Left kidney (tissue), 2 donors: ENCODE results near the gene GBX2. TPM values are rescaled to one million over a fixed set of nuclear protein-coding genes. Genes with fewer than 3 reads are reported as not detected.

Experiments used
- DNase-seq: peaks from one replicate; pipeline ENCODE4 v3.0.0-alpha.2; 2013
- polyA plus RNA-seq: library from polyadenylated mRNA; unstranded; fragments of 120-200 nt; gene quantifications from one replicate; pipeline ENCODE4 v1.2.1, GENCODE V29; 2013; ENCODE audit not compliant: insufficient read length

GBX2 gene
- polyA plus RNA-seq, 1 donor = 0.52 TPM

DNA sequence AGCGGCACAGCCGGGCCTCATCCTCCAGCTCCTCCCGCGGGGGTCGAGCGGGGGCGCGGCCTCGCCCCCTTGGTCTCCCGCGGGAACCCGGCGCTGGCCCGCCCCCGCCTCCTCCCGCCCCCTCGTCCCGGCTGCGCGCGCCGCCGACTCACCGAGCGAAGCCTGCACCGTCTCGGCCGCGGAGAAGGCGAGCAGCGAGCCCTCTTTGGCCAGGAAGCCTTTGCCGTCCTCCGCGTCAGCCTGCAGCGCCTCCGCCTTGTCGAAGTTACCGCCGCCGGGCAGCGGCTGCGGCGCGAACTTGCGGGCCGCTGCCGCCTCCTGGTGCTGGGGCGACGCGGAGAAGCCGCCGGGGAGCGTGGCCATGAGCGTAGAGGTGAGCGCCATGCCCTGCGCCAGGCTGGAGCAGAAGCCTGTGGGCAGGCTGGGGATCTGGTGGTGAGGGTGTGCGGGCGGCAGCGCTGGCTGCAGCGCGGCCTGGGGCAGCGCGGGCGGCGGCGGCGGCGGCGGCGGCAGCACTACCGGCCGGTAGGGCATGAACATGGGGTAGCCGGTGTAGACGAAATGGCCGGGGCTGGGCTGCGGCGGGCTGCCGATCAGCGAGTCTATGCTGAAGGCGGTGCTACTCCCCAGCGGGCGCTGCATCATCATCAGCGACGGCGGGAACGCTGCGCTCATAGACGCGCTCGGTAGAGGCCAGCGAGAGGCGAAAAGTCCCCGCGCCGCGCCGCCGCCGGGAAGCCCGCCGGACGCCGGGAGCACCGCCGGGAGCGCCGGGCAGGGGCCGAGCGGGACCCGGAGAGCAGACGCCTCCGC is 683 bp downstream of the GBX2 start:
- DNase-seq = no peak

DNA sequence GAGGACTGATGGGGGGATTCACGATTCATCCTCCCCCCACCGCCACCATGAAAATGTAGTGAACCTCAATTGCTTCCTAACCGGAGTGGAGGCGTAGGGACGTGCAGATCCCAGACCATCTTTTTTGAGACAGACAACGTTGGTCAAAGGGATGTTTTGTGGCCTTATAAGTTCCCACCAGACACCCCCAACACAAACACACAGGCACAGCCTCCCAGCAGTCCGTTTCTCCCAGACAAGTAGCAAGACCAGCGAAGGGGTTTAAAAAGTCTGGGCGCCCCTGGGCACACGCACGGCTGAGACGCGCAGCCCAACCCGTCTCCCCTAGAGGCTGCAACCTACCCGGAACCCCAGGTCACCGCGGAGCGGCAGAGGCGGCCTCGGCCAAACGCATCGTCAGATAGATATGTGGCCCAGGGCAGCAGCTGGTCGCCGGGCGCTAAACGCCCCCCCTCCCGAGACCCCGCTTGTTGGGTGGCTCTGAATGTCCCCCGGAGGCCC is 1.3 kb downstream of the GBX2 start:
- no peak for DNase-seq

DNA sequence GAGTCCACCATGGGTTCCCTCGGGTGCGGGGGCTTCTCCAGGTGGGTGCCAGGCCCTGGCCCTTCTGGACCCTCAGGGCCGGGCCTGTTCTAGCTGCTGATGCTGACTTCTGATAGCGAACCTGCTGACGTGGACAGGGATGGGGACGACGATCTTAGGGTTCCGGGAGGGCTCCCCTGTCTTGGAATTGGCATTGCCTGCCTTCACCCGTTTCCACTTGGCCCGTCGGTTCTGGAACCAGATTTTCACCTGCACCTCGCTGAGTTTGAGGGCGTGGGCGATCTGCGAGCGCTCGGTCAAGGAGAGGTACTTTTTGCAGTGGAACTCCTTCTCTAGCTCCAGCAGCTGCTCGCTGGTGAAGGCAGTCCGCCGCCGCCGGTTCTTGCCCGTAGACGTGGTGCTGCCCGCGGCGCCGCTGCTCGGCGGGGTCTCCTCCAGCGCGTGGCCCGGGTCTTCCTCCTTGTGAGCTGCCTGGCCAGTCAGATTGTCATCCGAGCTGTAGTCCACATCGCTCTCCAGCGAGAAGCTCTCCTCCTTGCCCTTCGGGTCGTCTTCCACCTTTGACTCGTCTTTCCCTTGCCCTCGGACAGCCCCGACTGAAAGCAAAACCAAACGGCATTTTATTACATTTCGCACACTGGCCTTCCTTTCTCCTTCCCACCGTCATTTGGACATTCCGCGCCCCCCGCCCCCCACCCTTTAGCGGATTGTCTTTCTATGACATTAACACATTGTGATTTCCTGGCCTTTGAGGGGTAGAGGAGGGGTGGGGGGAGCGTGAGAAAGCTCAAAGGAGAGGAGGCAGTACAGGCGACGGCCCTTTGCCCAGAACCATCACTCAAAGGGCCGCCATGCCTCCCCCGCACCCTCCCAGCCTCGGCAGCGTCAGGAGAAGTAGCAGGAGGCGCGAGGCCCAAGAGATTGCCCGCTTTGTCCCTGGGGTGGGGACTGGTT is 2.1 kb downstream of the GBX2 start:
- no peak for DNase-seq

DNA sequence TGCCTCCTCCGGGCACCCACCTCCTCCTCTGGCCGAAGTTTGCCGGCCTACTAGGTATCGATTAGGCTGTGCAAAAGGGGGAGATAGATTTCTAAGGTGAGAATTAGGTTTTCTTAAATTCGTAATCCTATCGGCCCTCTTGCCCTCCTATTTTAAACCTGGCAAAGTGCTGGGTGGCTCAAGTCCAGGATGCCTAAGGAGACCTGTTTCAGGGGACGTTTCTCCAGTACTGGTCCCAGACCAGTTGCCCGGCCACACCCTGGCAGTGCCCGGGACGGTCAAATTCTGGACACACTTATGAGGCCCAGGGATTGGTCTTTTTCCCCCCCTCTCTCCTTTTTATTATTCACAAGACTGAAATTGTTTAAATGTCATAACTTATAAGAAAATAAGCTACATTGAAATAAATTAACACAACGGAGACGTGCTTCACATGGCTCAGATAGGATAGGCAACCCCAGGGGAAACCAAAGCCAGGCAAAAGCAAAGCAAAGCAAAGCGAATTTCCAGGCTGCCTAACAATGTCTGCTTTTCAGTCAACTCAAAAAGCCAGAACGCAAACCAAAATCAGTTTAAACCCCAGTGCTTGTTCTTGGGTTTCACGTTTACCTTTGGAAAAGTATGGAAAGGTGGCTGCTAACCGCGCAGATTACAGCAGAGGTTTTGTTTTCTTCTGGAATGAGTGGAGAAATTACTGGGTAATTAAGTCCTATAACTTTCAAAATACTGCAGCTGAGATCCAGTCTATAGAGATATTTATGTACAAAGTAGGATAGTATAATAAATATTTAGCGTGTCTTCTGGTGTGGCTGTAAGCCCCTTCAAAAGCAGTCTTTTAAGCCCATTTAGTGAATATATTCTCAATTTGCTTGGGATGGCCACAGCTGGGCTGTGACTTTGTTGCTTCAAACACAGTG is 3.0 kb downstream of the GBX2 start:
- no peak for DNase-seq

DNA sequence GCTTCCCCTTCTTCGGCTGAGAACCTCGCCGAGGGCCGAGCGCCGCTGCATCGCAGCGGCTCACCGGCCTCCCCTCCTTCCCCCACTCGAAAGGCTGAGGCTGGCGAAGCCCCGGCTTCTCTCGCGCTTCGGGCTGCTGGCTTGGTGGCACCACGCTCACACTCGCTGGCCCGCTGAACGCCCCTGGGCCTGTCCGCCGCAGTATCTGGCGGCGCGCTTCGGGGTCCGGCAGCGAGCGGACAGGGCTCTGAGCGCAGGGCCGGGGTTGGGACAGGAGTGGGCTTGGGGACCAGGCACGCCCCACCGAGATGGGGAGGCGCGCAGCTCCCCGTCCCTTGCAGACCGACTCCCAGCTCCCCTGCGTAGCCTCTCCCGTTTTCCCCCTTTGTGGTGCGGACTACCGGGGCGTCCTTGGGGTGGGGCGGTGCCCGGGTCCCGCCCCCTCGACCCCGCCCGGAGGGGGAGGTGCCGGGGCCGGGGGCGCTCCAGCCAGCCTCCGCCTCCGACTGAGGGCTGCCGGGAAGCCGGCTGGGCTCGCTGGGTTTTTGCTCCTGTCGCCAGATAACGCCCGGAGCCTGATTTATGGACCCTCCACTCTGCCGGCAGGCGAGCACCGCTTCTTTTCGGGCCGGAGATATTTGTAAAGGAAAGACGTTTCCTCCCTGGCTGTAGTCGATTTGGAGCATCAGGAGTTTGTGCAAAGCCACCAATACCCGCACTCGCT is 3.8 kb downstream of the GBX2 start:
- no peak for DNase-seq

DNA sequence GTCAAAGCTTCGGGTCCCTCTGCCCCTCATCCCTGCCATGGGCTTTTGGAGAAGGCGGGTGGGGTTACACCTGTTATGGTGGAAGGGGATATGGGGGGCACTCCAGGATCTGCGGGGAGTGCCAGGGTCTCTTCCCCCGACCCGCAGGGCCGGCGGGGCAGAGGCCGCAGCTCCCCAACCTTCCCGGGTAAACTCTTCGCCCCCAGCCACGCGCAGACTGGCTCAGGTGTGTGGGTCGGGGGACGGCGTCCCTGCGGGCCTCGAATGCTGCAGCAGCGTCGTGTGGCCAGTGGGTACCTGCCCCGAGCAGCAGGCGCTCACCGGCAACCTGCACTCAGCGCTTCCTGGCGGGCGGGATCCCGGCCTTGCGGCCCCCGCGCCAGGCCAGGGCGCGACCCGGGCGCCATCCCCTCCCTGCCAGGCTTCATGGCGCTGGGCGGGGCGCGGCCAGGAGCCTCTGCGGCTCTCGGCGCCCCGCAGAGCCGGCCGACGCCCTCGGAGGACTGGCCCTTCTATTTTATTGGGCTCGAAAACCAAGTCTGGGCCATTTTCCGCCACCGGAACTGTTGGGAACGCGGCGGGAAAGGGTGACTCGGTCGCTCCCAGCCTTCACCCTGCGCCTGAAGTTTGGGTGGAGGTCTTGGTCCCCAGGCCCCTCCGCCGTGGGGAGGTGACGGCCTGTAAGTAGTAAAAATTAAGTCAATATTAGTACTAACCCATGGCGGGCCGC is 4.5 kb downstream of the GBX2 start:
- no peak for DNase-seq

DNA sequence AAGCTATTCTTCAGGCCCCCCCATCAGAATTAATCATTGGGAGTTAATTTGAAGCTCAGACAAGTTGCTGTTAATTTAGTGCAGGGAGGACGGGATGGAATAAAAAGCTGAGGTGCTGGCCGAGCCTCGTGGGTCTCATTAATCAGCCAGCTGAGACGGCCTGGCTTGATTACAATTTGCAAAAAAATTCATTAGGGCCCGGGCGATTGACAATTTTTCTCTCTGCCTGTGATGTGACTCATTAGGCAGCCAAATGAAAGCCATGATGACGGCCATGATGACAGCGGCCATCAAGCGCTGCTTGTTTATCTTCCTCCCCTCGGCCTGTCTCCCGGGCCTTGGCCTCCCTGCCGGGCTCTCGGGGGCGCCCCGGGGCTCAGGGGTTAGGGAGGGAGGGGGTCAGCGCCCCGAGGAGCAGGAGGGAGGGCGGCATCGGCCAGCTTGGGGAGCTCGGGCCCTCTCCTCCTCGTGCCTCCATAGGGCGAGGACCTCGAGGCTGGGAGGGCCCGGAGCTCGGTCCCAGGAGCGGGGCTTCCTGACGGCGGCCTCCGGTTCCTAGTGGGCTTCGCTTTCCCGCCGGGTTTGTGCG is 5.2 kb downstream of the GBX2 start:
- no peak for DNase-seq

DNA sequence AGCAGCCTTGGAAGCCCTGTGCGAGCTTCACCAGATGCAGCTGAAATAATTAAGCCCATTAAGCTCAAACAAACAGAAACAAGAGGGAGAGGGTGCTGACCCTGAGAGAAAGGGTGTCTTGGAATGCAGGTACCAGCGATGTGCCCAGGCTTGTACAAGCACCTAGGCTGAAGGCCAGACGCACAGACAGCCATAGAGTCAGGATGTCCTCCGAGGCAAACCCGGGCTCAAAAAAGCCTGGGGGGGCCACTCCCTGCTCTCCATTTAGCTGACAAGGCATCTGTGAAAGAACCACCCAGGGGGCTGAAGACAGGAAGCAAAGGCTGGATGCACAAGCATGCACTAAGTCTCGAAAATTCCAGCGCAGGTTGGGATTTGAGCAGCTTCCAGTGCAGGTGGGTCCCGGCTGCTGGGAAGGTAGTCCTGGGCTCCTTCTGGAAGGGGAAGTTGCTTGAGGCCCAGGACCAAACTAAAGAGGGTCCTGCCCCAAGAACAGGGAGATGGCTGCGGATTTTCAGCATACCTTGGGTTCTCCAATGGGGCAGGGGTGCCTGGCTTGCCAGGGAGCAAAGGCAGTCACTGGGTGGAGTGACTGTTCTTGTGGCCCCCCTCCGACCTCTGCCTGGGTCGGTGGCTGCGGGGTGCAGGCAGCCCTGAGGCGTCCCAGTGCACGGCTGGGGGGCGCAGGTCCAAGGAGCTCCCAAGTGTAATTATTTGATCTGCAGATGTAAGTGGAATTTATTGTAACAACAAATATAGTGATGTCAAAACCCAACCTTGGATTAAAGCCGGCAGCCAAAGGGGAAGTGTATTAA is 5.9 kb downstream of the GBX2 start:
- DNase-seq = no peak

DNA sequence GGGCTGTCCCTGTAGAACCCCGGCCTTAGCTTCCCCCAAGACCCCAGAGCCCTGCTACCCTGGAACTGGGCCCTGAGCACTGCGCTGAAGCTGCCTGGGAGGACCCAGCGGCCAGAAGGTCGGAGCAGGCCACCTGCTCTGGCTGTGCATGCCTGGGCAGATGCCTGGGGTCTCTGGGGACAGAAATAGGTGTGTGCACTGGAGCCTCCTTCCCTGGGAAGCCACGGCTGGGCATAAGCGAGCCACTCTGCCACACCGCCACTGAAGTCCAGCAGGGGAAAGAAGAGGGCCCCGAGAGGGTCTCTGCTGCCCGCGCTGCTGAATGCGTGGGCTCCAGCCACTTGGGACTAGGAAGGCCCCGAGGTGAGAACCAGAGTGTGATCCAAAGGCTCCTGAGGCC is 6.7 kb downstream of the GBX2 start:
- DNase-seq = no peak

DNA sequence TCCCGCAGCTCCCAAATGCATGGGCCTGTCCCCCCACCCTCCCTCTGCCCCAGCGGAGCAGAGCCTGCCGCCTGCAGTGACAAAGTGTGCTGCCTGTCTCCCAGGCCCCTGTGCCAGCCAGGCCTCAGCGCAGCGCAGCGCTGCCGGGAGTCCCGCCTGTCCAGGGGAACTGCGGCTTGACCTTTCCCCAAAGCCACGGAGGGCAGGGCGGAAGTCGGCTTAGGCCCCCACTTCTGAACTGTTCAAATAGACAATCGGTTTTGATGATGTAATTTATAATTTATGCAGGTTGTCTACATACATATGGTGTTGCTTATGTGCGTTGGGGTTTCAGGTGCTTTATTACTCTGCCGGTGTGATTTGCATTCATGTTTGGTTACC is 7.1 kb downstream of the GBX2 start:
- no peak for DNase-seq

DNA sequence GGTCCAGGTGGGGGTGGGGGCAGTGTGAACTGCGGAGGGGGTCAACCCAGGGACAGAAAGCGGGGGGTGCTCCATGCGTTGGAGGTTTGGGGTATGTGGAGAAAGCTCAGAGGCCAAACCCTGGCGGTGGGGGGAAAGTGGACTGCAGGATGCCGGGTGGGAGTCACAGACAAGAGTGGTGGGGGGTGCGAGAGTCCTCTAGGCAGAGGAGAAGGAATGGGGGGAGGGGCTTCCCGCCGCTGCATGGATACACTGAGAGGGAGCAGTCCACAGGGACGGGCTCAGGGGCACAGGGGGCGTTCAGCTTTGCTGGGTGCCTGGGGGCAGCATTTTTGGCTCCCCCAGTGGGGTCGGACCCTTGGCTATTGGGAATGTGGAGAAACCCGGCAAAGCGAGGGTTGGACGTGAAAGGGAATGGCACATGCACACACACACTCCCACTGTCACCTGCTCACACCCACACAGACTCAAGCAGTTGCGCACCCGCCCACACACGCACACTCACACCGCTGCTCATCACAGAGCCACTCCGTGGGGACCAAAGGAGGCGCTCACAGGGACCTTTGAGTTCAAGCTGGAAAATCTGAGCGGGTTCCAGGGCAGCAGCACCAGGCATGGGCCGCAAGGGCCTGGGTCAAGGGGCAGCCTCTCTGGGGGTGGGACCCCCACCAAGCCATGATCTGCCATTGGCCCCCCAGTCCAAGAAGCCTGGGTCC is 7.7 kb downstream of the GBX2 start:
- no peak for DNase-seq

DNA sequence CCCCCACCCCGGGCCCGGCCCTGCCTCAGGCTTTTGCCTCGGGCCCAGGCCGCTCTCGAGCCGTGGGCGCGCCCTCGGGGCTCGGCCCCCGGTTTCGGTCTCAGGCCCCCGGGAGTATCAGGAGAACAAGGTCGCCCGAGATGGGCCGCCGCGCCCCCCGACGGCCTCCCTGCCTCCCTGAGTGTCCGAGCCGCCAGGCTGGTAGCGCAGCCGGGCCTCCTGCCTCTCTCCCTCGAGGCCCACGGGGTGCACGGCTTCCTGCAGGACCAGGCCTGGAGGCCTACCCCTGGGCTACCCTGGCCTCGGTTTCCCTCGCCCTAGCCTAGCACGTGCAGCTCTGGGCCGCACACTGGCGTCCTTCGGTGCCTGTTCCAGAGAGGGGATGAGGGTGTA is 8.4 kb downstream of the GBX2 start:
- no peak for DNase-seq

DNA sequence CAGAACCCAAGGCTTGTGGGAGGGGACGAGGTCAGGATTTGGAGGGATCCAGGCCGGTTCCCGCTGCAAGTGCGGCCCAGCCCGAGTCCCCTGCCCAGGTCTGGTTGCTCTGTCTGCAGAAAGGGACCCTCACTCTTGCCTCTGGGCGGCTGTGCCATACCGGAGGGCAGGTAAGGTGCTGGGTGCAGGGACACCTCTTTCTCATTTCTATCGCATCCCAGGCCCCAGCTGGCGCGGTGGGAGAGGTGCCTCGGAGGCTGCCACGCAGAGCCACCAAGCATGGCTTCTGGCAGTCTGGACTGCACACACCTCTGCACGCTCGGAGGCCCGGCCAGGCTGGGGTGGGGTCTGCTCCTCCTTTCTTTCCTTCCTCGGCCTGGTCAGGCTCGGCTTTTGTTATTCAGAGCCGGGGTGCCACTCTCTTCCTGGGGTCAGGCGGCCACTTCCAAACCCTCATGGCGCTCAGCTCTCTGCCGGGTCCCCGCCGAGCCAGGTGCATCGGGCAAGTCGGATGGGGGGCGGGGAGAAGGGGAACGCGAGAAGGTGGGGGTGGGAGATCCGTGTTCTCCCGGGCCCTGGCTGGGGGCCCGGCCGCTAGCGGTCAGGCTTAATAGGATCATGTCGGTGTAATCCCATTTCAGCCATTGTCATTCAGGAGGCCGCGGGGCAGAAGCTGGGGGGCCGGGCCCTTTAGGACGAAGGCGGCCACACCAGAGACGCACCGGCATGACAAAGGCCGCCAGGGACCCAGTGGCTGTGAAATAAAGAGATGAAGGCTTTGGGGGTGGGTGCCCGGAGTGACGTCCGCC is 9.0 kb downstream of the GBX2 start:
- no peak for DNase-seq

DNA sequence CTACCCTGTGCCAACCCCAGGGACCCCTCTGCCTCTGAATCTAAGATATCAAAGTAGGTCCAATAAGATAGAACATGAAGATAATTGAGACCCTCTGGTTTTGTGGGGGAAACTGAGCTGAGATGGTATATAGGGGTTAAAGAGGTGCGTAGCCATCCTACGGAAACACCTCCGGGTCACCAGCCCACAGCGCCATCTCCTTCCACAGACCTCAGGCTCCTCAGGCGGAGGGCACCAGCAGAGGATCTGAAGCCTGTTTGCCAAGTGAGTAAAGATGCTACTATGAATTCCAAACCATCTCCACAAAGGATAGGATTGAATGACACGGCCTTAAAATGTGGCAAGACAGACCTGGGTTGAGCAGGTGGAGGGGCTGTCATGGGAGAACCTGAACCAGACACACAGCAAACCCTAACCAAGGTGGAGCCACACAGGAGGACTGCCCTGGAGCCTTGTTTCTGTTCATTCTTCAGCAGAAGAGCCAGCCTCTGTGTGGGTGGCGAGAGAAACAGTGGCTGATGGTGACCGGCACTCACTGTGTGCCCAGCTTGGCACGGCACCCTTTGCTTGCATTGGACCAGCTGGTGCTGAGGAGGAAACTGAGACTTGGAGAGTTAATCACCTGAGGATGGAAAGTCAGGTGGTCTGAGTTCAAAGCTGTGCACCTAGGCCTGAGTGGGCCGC is 10.2 kb downstream of the GBX2 start:
- DNase-seq = no peak

DNA sequence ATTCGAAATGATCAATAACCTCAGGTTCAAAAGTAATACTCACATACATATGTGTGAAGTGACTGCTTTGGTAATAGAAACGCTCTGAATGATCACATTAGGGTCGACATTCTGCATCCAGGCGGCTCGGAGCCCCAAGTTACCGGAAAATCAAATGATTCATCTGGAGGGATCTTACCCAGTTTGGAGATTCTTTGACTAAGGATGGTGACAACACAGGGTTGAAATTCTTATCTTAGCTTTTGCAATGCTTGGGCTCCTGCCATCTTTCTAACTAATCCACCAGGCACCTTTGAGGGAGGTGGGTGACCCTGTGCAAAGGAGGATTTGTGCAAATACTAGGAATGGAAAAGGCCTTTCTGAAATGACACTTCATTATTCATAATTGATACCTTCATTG is 10.8 kb downstream of the GBX2 start:
- no peak for DNase-seq

DNA sequence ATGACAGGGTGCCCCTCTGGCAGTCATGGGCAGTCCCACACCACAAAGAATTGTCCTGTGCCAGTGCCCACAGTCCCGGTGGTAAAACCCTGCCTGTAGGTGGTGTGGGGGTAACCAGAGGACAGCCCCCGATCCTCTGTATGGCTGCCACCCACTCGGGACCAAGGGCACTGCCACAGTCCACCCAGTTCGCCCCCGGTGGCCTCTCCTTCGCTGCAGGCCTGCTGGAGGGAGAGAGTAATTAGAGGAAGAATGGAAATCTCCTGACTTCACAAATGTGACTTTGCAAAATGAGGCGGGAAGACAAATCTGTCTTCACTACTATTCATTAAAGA is 11.4 kb downstream of the GBX2 start:
- no peak for DNase-seq
